Suppressor macrophage treated with lipopolysaccharide for 4 hours (primary cell): ENCODE results near the gene C9orf153.

Source experiments
- DNase-seq: peaks from one replicate; pipeline ENCODE4 v3.0.0-alpha.2; 2020

The C9orf153 gene

GRCh38 chr9:86185872-86186271 lies 73.6 kb downstream of the C9orf153 start:
- DNase-seq: no peak

- DNase-seq: no peak
Observed at GRCh38 chr9:86184138-86184524, 75.3 kb downstream of the C9orf153 start.

GRCh38 chr9:86183229-86184137 lies 76.0 kb downstream of the C9orf153 start:
- DNase-seq: peak; percentile 12

GRCh38 chr9:86181379-86182315 lies 77.8 kb downstream of the C9orf153 start:
- no peak for DNase-seq

GRCh38 chr9:86178503-86178902 lies 81.0 kb downstream of the C9orf153 start:
- DNase-seq: no peak

GRCh38 chr9:86177995-86178394 lies 81.5 kb downstream of the C9orf153 start:
- DNase-seq: no peak

- DNase-seq: no peak
Observed at GRCh38 chr9:86176468-86176867, 83.0 kb downstream of the C9orf153 start.

- DNase-seq: no peak
Observed at GRCh38 chr9:86175743-86176456, 83.6 kb downstream of the C9orf153 start.

GRCh38 chr9:86175223-86175622 lies 84.2 kb downstream of the C9orf153 start:
- DNase-seq: no peak
